NT2/D1 (cell line): ENCODE measurements around the gene ZNF649.

Experiments
- SUZ12 ChIP-seq: IDR thresholded peaks from 2 replicates; pipeline ENCODE4 v1.6.1; 2011; ENCODE audit not compliant: insufficient read length, insufficient read depth; ENCODE audit errors: extremely low read depth
- YY1 ChIP-seq: IDR thresholded peaks from 2 replicates; pipeline ENCODE4 v1.6.1; 2011; ENCODE audit not compliant: insufficient read length, insufficient read depth
- ZNF274 ChIP-seq: IDR thresholded peaks from 2 replicates; pipeline ENCODE4 v1.6.1; 2011; ENCODE audit warnings: mild to moderate bottlenecking, low read depth, low read length

- no peak for TF ChIP-seq SUZ12
- no peak for TF ChIP-seq ZNF274
- no peak for TF ChIP-seq YY1
Observed at GRCh38 chr19:51891193-51891747, 13.5 kb downstream of the ZNF649 start.
